C4-2B (cell line): ENCODE data around the gene RAB11FIP4.

Source experiments
- CTCF ChIP-seq: fragments of 450-650 bp; conservative IDR thresholded peaks from 2 replicates; pipeline ENCODE4 v1.5.1; 2017; ENCODE audit warnings: mild to moderate bottlenecking
- ZFX ChIP-seq: fragments of 450-650 bp; IDR thresholded peaks from 2 replicates; pipeline ENCODE4 v1.6.1; 2017

- TF ChIP-seq CTCF (no peak), ZFX (no peak)
Measured at GRCh38 chr17:31573861-31574260, 182.4 kb downstream of the RAB11FIP4 start.
